BE2C (cell line): ENCODE results near the gene KLHL41.

Experiments
- DNase-seq: peaks from one replicate; pipeline ENCODE4 v3.0.0-alpha.2; 2020
- H3K27me3 ChIP-seq: fragments of 250-450 bp; sonication (Bioruptor Pico); 2 replicates; pipeline ENCODE4 v1.5.1; 2020; ENCODE audit warnings: mild to moderate bottlenecking
- H3K36me3 ChIP-seq: fragments of 250-450 bp; sonication (Bioruptor Pico); 2 replicates; pipeline ENCODE4 v1.5.1; 2020; ENCODE audit warnings: mild to moderate bottlenecking
- H3K4me1 ChIP-seq: fragments of 250-450 bp; sonication (Bioruptor Pico); 2 replicates; pipeline ENCODE4 v1.5.1; 2020
- H3K4me3 ChIP-seq: 2 replicates; pipeline ENCODE4 v1.5.1; 2011; ENCODE audit warnings: low read depth, low read length
- H3K9me3 ChIP-seq: fragments of 250-450 bp; sonication (Bioruptor Pico); 2 replicates; pipeline ENCODE4 v1.5.1; 2020
- TF ChIP-seq, protein P1 (sequence below): IDR thresholded peaks from 2 replicates; pipeline ENCODE4 v1.5.1; 2012; ENCODE audit warnings: mild to moderate bottlenecking, low read depth, low read length

The KLHL41 gene

GRCh38 chr2:169480079-169480465 lies 29.4 kb upstream of the KLHL41 start:
- no peaks in the 10 kb centered on the region for H3K36me3 ChIP-seq
- TF ChIP-seq, protein P1, sequence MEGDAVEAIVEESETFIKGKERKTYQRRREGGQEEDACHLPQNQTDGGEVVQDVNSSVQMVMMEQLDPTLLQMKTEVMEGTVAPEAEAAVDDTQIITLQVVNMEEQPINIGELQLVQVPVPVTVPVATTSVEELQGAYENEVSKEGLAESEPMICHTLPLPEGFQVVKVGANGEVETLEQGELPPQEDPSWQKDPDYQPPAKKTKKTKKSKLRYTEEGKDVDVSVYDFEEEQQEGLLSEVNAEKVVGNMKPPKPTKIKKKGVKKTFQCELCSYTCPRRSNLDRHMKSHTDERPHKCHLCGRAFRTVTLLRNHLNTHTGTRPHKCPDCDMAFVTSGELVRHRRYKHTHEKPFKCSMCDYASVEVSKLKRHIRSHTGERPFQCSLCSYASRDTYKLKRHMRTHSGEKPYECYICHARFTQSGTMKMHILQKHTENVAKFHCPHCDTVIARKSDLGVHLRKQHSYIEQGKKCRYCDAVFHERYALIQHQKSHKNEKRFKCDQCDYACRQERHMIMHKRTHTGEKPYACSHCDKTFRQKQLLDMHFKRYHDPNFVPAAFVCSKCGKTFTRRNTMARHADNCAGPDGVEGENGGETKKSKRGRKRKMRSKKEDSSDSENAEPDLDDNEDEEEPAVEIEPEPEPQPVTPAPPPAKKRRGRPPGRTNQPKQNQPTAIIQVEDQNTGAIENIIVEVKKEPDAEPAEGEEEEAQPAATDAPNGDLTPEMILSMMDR, result no peak
- no peaks in the 10 kb centered on the region for H3K4me1 ChIP-seq
- H3K4me3 ChIP-seq, result peak overlapping the region; percentile 68
- H3K9me3 ChIP-seq, result no peaks in the 10 kb centered on the region
- H3K27me3 ChIP-seq, result no peaks in the 10 kb centered on the region
- no peak for DNase-seq

DNA sequence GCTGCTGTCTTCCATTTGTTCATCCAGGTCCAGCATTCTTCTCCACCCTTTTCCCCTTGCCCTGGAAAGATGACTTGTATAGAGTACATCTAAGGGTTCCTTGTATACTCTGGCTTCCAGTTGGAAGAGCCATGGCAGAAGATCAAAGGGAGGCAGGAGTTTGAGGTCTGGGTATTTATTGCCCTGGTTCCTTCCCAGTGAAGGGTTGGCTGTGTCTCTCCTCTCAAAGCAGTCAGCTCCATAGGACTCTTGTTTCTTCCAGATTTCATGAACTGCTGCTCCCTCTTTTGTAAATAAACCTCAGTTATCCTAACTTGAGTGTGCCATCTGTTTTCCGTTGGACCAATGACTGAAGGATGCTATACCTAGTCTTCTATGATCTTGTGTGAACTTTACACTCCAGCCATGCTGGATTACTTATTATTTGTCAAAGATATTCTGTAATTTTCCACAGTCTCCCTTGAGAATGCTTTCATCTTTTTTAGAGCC lies 23.8 kb upstream of the KLHL41 start:
- Histone ChIP-seq H3K27me3 (no peaks in the 10 kb centered on the region), H3K9me3 (no peaks in the 10 kb centered on the region), H3K4me1 (no peaks in the 10 kb centered on the region), H3K4me3 (no peak overlapping the region), H3K36me3 (no peaks in the 10 kb centered on the region)
- DNase-seq, result no peak
- TF ChIP-seq, protein P1, result no peak

DNA sequence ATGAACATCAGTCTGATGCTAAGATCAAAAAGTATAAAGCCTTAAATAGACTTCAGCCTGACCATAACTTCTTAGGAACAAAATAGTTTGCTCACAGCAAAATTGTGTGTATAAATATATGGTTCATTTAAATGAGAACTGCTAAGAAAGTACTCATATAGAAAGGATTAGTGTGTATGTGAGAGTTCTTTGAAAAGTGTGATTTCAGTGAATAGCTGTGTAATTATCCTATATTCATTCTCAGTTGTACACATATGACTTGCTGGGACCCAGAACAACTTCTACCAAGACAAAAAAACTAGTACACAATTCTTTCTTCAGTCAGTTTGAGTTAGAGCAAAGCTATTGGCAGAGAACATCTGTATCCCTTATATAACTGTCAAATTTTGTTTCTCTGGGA lies 23.0 kb upstream of the KLHL41 start:
- no peak for DNase-seq
- no peaks in the 10 kb centered on the region for H3K4me1 ChIP-seq
- TF ChIP-seq, protein P1, result no peak
- H3K9me3 ChIP-seq, result no peaks in the 10 kb centered on the region
- no peaks in the 10 kb centered on the region for H3K27me3 ChIP-seq
- no peaks in the 10 kb centered on the region for H3K36me3 ChIP-seq
- H3K4me3 ChIP-seq, result no peak overlapping the region

DNA sequence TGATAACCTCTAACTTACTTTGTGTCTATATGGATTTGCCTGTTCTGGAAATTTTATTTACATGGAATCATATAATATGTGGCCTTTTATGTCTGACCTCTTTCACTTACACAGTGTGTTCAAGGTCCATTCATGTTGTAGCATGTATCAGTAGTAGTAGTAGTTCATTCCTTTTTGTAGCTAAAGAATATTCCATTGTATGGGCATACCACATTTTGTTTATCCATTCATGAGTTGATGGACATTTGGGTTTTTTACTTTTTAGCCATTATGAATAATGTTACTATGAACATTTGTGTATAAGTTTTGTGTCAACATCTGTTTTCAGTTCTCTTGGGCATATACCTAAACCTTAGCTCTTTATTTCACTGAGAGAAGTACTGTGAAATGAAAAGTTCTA lies 18.7 kb upstream of the KLHL41 start:
- Histone ChIP-seq H3K9me3 (no peaks in the 10 kb centered on the region), H3K4me1 (no peaks in the 10 kb centered on the region), H3K27me3 (no peaks in the 10 kb centered on the region), H3K4me3 (no peak overlapping the region), H3K36me3 (no peaks in the 10 kb centered on the region)
- TF ChIP-seq, protein P1, result no peak
- no peak for DNase-seq

DNA sequence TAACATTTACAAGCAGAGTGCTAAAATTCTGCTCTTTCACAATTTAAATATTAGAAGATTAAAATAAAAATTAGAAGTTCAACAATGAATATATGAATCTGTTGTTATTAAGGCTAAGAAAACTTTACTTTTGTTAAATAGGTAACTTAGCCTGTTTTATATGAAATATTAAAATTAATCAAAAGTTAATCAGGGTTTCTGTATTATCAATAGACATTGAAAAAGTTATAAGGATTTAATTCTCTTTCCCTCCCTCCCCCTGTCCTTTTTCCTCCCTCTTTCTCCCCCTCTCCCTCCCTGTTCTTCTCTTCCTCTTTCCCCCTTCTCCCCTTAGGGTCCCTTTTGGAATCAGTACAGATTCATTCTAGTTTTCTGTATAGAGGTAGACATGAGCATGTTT lies 18.1 kb upstream of the KLHL41 start:
- Histone ChIP-seq H3K4me1 (no peaks in the 10 kb centered on the region), H3K27me3 (no peaks in the 10 kb centered on the region), H3K4me3 (no peak overlapping the region), H3K36me3 (no peaks in the 10 kb centered on the region), H3K9me3 (no peaks in the 10 kb centered on the region)
- TF ChIP-seq, protein P1, result no peak
- no peak for DNase-seq

DNA sequence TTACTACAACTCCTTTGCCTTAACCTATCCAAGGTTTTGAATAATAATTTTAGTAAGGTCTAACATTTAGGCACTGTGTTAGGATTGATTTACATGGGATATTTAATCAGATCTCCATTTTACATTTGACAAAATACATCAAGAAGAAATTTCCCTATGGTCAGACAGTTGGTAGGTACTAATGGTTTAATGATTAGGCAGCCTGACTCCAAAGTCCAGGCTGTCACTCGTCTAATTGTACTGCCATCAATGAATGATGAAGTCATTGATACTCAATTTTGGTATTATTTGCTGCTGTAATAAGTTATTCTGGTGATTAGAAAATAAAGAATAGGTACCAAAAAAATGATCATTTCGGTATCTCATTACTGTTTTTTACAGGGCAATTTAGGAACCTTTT lies 16.1 kb upstream of the KLHL41 start:
- H3K9me3 ChIP-seq, result no peaks in the 10 kb centered on the region
- no peak for DNase-seq
- no peaks in the 10 kb centered on the region for H3K27me3 ChIP-seq
- H3K36me3 ChIP-seq, result no peaks in the 10 kb centered on the region
- no peak overlapping the region for H3K4me3 ChIP-seq
- TF ChIP-seq, protein P1, result no peak
- H3K4me1 ChIP-seq, result no peaks in the 10 kb centered on the region
